ENCODE results near the gene GFI1. TPM values are rescaled to one million over a fixed set of nuclear protein-coding genes. Genes with fewer than 3 reads are reported as not detected.

GFI1 gene
- total RNA-seq, 4 donors from 2014 or later, result 0.26 to 2.4 (median 0.95) TPM; not detected in 1

GRCh38 chr1:92446546-92446945 lies 40.2 kb downstream of the GFI1 start:
- DNase-seq, result no peak
- TF ChIP-seq POLR2A (IDR thresholded peaks at IDR 0.05) (no peak), CTCF (IDR thresholded peaks at IDR 0.05) (no peak)
- H3K9me3 ChIP-seq, result no peaks in the 10 kb centered on the region
- H3K27me3 ChIP-seq, result no peaks in the 10 kb centered on the region
- no peak overlapping the region for H3K27ac ChIP-seq
- intact Hi-C loops (cut with DNase I; ENCODE audit: low total_unique reads), result no loop called here
- no peaks in the 10 kb centered on the region for H3K4me1 ChIP-seq
- H3K36me3 ChIP-seq, result no peaks in the 10 kb centered on the region
- H3K4me3 ChIP-seq, result no peak overlapping the region

- Histone ChIP-seq H3K4me1 (no peaks in the 10 kb centered on the region), H3K36me3 (no peaks in the 10 kb centered on the region), H3K27ac (no peak overlapping the region), H3K9me3 (no peaks in the 10 kb centered on the region), H3K4me3 (no peak overlapping the region), H3K27me3 (no peaks in the 10 kb centered on the region)
- DNase-seq, result no peak
- intact Hi-C loops (cut with DNase I; ENCODE audit: low total_unique reads), result no loop called here
- no peak for TF ChIP-seq POLR2A (IDR thresholded peaks at IDR 0.05)
- no peak for TF ChIP-seq CTCF (IDR thresholded peaks at IDR 0.05)
These were observed 40.9 kb downstream of the GFI1 start for GRCh38 chr1:92445865-92446264.

DNA sequence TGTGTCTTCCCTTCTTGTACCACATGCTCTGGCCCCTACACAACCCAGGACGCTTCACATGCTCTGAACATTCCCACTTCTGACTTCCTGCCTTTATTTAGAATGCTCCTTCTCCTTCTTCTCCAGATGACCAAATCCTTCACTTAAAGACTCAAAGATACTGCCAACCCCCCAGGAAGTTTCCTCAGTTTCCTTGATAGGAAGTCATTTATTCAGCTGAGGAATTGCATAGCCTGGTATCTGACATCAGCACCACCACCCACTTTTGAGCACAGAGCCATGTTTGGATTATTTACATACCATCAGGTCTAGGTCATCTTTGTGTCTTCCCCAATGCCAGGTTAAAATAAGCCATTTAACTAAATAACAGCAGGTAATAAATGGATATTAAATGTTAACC lies 42.4 kb downstream of the GFI1 start:
- intact Hi-C loops (cut with DNase I; ENCODE audit: low total_unique reads), result no loop called here
- H3K9me3 ChIP-seq, result no peaks in the 10 kb centered on the region
- H3K36me3 ChIP-seq, result no peaks in the 10 kb centered on the region
- H3K4me3 ChIP-seq, result no peak overlapping the region
- no peak overlapping the region for H3K27ac ChIP-seq
- no peaks in the 10 kb centered on the region for H3K4me1 ChIP-seq
- TF ChIP-seq CTCF (IDR thresholded peaks at IDR 0.05), result no peak
- TF ChIP-seq POLR2A (IDR thresholded peaks at IDR 0.05), result no peak
- no peak for DNase-seq
- no peaks in the 10 kb centered on the region for H3K27me3 ChIP-seq

DNA sequence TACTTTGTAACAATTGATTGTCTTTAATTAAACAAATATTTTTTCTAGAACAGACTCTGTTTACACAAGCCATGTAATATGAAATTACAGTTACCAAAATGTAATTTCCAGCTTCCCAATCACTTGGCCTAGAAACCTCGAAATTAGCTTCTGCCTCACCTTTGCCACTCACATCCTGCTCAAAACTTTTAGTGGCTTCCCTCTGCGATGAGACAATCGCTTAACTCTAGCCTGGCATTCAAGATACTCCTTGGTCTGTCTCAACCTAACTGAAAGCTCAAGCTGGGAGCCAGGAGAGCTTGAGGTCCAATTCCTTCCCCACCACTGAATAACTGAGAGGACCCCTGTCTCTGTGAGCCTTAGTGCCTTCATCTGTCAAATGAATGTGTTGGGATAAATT lies 42.8 kb downstream of the GFI1 start:
- DNase-seq, result no peak
- intact Hi-C loops (cut with DNase I; ENCODE audit: low total_unique reads), result no loop called here
- Histone ChIP-seq H3K9me3 (no peaks in the 10 kb centered on the region), H3K27ac (no peak overlapping the region), H3K4me1 (no peaks in the 10 kb centered on the region), H3K4me3 (no peak overlapping the region), H3K36me3 (no peaks in the 10 kb centered on the region), H3K27me3 (no peaks in the 10 kb centered on the region)
- TF ChIP-seq CTCF (IDR thresholded peaks at IDR 0.05), result no peak
- no peak for TF ChIP-seq POLR2A (IDR thresholded peaks at IDR 0.05)

- Histone ChIP-seq H3K9me3 (no peaks in the 10 kb centered on the region), H3K4me3 (no peak overlapping the region), H3K4me1 (no peaks in the 10 kb centered on the region), H3K27me3 (no peaks in the 10 kb centered on the region), H3K36me3 (no peaks in the 10 kb centered on the region), H3K27ac (no peak overlapping the region)
- TF ChIP-seq POLR2A (IDR thresholded peaks at IDR 0.05) (no peak), CTCF (IDR thresholded peaks at IDR 0.05) (no peak)
- DNase-seq, result no peak
- intact Hi-C loops (cut with DNase I; ENCODE audit: low total_unique reads), result no loop called here
These were observed 44.4 kb downstream of the GFI1 start for GRCh38 chr1:92442351-92442750.

Data from uterus (tissue), 4 donors.